SK-N-SH (cell line): ENCODE data around the gene NOXA1. TPM values are rescaled to one million over a fixed set of nuclear protein-coding genes. Genes with fewer than 3 reads are reported as not detected.
A peak's percentile ranks its signal among the peaks of the same experiment; 100 is the strongest.

Source experiments
- CTCF ChIA-PET: fragments of 300-600, 350-600 bp; formaldehyde crosslinking; extraction: SDS; loops from one replicate; lab custom pipeline; 2021; lab: Yijun Ruan, JAX
- POLR2A ChIA-PET: fragments of 350-600 bp; sonication (Branson Sonifier 250); formaldehyde crosslinking; extraction: SDS; loops from one replicate; lab custom pipeline; 2020; ENCODE audit warnings: antibody characterized with exemption, inconsistent platforms; lab: Yijun Ruan, JAX
- DNase-seq: peaks from one replicate; pipeline ENCODE4 v3.0.0; 2012
- H2AFZ ChIP-seq: fragments of 200-600 bp; sonication (generic); 2 replicates; pipeline ENCODE4 v1.8.1; 2016; ENCODE audit warnings: antibody characterized with exemption, mild to moderate bottlenecking, low read depth
- H3F3A ChIP-seq: fragments of 200-600 bp; sonication (generic); replicated peaks from 2 replicates; pipeline ENCODE3; 2016; ENCODE audit warnings: antibody characterized with exemption, mild to moderate bottlenecking; ENCODE audit not compliant: insufficient read depth
- H3K27ac ChIP-seq, 2 experiments: fragments of 200-500 bp in 1 of 2; fragments of 200-600 bp in 1 of 2; sonication (Bioruptor generic) in 1 of 2; sonication (generic), shearing (Covaris generic) in 1 of 2; 2 replicates each; pipeline versions ENCODE4 v1.5.1 to v1.6.1; 2014 to 2016; ENCODE audit warnings: low read depth in 2 of 2, inconsistent platforms in 1 of 2, low read length in 1 of 2, mild to moderate bottlenecking in 1 of 2, mixed read lengths in 1 of 2
- H3K27me3 ChIP-seq: fragments of 200-600 bp; sonication (generic), shearing (Covaris generic); 2 replicates; pipeline ENCODE4 v1.6.1; 2016; ENCODE audit warnings: mixed run types; ENCODE audit not compliant: insufficient read depth
- H3K36me3 ChIP-seq, 2 experiments: fragments of 200-500 bp in 1 of 2; fragments of 200-600 bp in 1 of 2; sonication (Bioruptor generic) in 1 of 2; sonication (generic) in 1 of 2; replicated peaks in 1 of 2; 2 replicates each; pipeline versions ENCODE3 to v1.5.1; 2014 to 2016; ENCODE audit warnings: low read length in 1 of 2, mild to moderate bottlenecking in 1 of 2; ENCODE audit not compliant: insufficient read depth in 2 of 2, control insufficient read depth in 1 of 2
- H3K4me1 ChIP-seq, 2 experiments: fragments of 200-500 bp in 1 of 2; fragments of 200-600 bp in 1 of 2; sonication (Bioruptor generic) in 1 of 2; sonication (generic), shearing (Covaris generic) in 1 of 2; 2 replicates each; pipeline versions ENCODE4 v1.5.1 to v1.6.1; 2014 to 2016; ENCODE audit warnings: low read depth in 1 of 2, low read length in 1 of 2, mixed run types in 1 of 2; ENCODE audit not compliant: insufficient read depth in 2 of 2, control insufficient read depth in 1 of 2
- H3K4me2 ChIP-seq: fragments of 200-600 bp; sonication (generic), shearing (Covaris generic); 2 replicates; pipeline ENCODE4 v1.6.1; 2017; ENCODE audit warnings: mixed run types
- H3K4me3 ChIP-seq, 2 experiments: fragments of 200-500 bp in 1 of 2; fragments of 200-600 bp in 1 of 2; sonication (Bioruptor generic) in 1 of 2; sonication (generic), shearing (Covaris generic) in 1 of 2; 2 replicates each; pipeline versions ENCODE4 v1.5.1 to v1.8.1; 2014 to 2016; ENCODE audit warnings: low read depth in 2 of 2, inconsistent platforms in 1 of 2, low read length in 1 of 2, mild to moderate bottlenecking in 1 of 2, mixed read lengths in 1 of 2, moderate library complexity in 1 of 2
- H3K79me2 ChIP-seq: fragments of 200-600 bp; sonication (generic); 2 replicates; pipeline ENCODE4 v1.8.1; 2017; ENCODE audit warnings: mild to moderate bottlenecking; ENCODE audit not compliant: insufficient read depth
- H3K9ac ChIP-seq: fragments of 200-600 bp; sonication (generic); 2 replicates; pipeline ENCODE4 v1.6.1; 2017; ENCODE audit warnings: mixed run types
- H3K9me2 ChIP-seq: fragments of 200-600 bp; sonication (generic); 2 replicates; pipeline ENCODE4 v1.6.1; 2017; ENCODE audit warnings: mixed run types
- H3K9me3 ChIP-seq: fragments of 200-600 bp; sonication (generic); 2 replicates; pipeline ENCODE4 v1.6.1; 2017; ENCODE audit warnings: mixed run types, mild to moderate bottlenecking, moderate library complexity
- H4K20me1 ChIP-seq: fragments of 200-600 bp; sonication (generic); 2 replicates; pipeline ENCODE4 v1.6.1; 2017; ENCODE audit warnings: mild to moderate bottlenecking, mixed run types; ENCODE audit not compliant: insufficient read depth
- ELF1 ChIP-seq: IDR thresholded peaks from 2 replicates; pipeline ENCODE4 v1.4.0; 2012
- EP300 ChIP-seq, 2 experiments: IDR thresholded peaks; 2 replicates each; pipeline versions ENCODE4 v1.4.0 to v1.6.1; 2012; ENCODE audit warnings: borderline replicate concordance in 1 of 2, low read depth in 1 of 2, low read length in 1 of 2
- EZH2phosphoT487 ChIP-seq: fragments of 200-600 bp; sonication (generic); IDR thresholded peaks from 2 replicates; pipeline ENCODE4 v1.6.1; 2017; ENCODE audit warnings: low read depth, mixed run types, mild to moderate bottlenecking, antibody characterized with exemption, moderate library complexity, borderline replicate concordance
- FOXJ3 ChIP-seq: sonication (generic); formaldehyde crosslinking; IDR thresholded peaks from 2 replicates; pipeline ENCODE4 v1.5.1; 2020; ENCODE audit warnings: mild to moderate bottlenecking, missing genetic modification reagents
- FOXM1 ChIP-seq: IDR thresholded peaks from 2 replicates; pipeline ENCODE4 v1.4.0; 2012; ENCODE audit warnings: low read depth, mild to moderate bottlenecking
- MEF2A ChIP-seq: IDR thresholded peaks from 2 replicates; pipeline ENCODE4 v1.4.0; 2012; ENCODE audit warnings: low read depth, borderline replicate concordance
- MXI1 ChIP-seq: IDR thresholded peaks from 2 replicates; pipeline ENCODE4 v1.6.1; 2012; ENCODE audit warnings: mild to moderate bottlenecking, low read depth, low read length, improper control_type of control experiment
- NFIC ChIP-seq: IDR thresholded peaks from 2 replicates; pipeline ENCODE4 v1.4.0; 2012; ENCODE audit warnings: borderline replicate concordance
- NRF1 ChIP-seq: IDR thresholded peaks from 2 replicates; pipeline ENCODE4 v1.6.1; 2012; ENCODE audit warnings: low read depth, mild to moderate bottlenecking, low read length
- POLR2AphosphoS5 ChIP-seq: IDR thresholded peaks from 2 replicates; pipeline ENCODE4 v1.6.1; 2012; ENCODE audit warnings: low read depth, low read length
- RAD21 ChIP-seq: IDR thresholded peaks from 2 replicates; pipeline ENCODE4 v1.6.1; 2012; ENCODE audit warnings: mild to moderate bottlenecking, low read length
- RFX5 ChIP-seq: IDR thresholded peaks from 2 replicates; pipeline ENCODE4 v1.6.1; 2012; ENCODE audit warnings: mild to moderate bottlenecking, improper control_type of control experiment, low read length
- TEAD4 ChIP-seq: IDR thresholded peaks from 2 replicates; pipeline ENCODE4 v1.4.0; 2012; ENCODE audit warnings: mild to moderate bottlenecking, borderline replicate concordance; ENCODE audit not compliant: insufficient read depth
- YY1 ChIP-seq: IDR thresholded peaks from 2 replicates; pipeline ENCODE4 v1.4.0; 2012; ENCODE audit warnings: low read depth, mild to moderate bottlenecking
- WGBS: methylation state at CpG from one replicate; pipeline ENCODE4 v1.1.6; 2017; ENCODE audit warnings: low lambda C conversion rate; 5-methylcytosine and 5-hydroxymethylcytosine counted together
- polyA plus RNA-seq, 3 experiments: library from polyadenylated mRNA; depleted of rRNA; stranded (reverse); fragments of >200 nt; gene quantifications; 2 replicates each; pipeline ENCODE4 v1.2.3, GENCODE V29; 2012
- TF ChIP-seq, protein P1 (sequence below): IDR thresholded peaks from 2 replicates; pipeline ENCODE4 v1.6.1; 2012; ENCODE audit warnings: mild to moderate bottlenecking, low read depth, low read length, moderate library complexity
- TF ChIP-seq, protein P2 (sequence below): IDR thresholded peaks from 2 replicates; pipeline ENCODE4 v1.4.0; 2012; ENCODE audit warnings: low read depth, borderline replicate concordance
- TF ChIP-seq, protein P3 (sequence below): IDR thresholded peaks from 2 replicates; pipeline ENCODE4 v1.4.0; 2012; ENCODE audit warnings: low read depth, borderline replicate concordance
- TF ChIP-seq, protein P4 (sequence below): fragments of 150-350 bp; IDR thresholded peaks from 2 replicates; pipeline ENCODE4 v1.6.1; 2017; ENCODE audit warnings: antibody characterized with exemption, low read length, low read depth, borderline replicate concordance

The NOXA1 gene
- polyA plus RNA-seq, 1 of the 3 experiments (the other 2 are of a cell fraction) = 0.39 TPM

- no peak overlapping the region for H3K9ac ChIP-seq
- no peak for TF ChIP-seq MEF2A
- TF ChIP-seq EP300 (IDR thresholded peaks at IDR 0.05; ENCODE audit: borderline replicate concordance in 1 of 2, low read depth in 1 of 2, low read length in 1 of 2) = no peak
- TF ChIP-seq, protein P1, sequence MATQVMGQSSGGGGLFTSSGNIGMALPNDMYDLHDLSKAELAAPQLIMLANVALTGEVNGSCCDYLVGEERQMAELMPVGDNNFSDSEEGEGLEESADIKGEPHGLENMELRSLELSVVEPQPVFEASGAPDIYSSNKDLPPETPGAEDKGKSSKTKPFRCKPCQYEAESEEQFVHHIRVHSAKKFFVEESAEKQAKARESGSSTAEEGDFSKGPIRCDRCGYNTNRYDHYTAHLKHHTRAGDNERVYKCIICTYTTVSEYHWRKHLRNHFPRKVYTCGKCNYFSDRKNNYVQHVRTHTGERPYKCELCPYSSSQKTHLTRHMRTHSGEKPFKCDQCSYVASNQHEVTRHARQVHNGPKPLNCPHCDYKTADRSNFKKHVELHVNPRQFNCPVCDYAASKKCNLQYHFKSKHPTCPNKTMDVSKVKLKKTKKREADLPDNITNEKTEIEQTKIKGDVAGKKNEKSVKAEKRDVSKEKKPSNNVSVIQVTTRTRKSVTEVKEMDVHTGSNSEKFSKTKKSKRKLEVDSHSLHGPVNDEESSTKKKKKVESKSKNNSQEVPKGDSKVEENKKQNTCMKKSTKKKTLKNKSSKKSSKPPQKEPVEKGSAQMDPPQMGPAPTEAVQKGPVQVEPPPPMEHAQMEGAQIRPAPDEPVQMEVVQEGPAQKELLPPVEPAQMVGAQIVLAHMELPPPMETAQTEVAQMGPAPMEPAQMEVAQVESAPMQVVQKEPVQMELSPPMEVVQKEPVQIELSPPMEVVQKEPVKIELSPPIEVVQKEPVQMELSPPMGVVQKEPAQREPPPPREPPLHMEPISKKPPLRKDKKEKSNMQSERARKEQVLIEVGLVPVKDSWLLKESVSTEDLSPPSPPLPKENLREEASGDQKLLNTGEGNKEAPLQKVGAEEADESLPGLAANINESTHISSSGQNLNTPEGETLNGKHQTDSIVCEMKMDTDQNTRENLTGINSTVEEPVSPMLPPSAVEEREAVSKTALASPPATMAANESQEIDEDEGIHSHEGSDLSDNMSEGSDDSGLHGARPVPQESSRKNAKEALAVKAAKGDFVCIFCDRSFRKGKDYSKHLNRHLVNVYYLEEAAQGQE = no peak
- TF ChIP-seq FOXJ3 (CRISPR knock-in tag) = no peak
- no peak for TF ChIP-seq RAD21
- no peak overlapping the region for H3K27ac ChIP-seq
- H3K27me3 ChIP-seq = peaks cover 4% of the 10 kb centered on the region; the same call in 1 of the 2 replicates
- DNase-seq = peak; percentile 21
- no peaks in the 10 kb centered on the region for H3K9me2 ChIP-seq
- H3K4me1 ChIP-seq = peaks cover 3 to 4% of the 10 kb centered on the region in 2 experiments; a peak in 2 of 4 replicates
- POLR2A ChIA-PET = no interaction called here
- H3F3A ChIP-seq = peaks cover 5% of the 10 kb centered on the region
- H4K20me1 ChIP-seq = no peaks in the 10 kb centered on the region
- no peak overlapping the region for H2AFZ ChIP-seq
- H3K36me3 ChIP-seq = no peaks in the 10 kb centered on the region
- H3K4me3 ChIP-seq = no peak overlapping the region
- WGBS = 84% methylated on average over 11 of the region's 40 CpGs
- no peak overlapping the region for H3K4me2 ChIP-seq
- H3K9me3 ChIP-seq = no peaks in the 10 kb centered on the region
- CTCF ChIA-PET = interaction anchor here (1.1 to 2.0 kb wide), 4 partner anchors 8 to 15 kb away, joined by 3 to 8 read pairs (median 4); partner anchors contain the start of genes EXD3 and NOXA1
- H3K79me2 ChIP-seq = no peaks in the 10 kb centered on the region
Measured at GRCh38 chr9:137437691-137438590, 14.7 kb downstream of the NOXA1 start.

DNA sequence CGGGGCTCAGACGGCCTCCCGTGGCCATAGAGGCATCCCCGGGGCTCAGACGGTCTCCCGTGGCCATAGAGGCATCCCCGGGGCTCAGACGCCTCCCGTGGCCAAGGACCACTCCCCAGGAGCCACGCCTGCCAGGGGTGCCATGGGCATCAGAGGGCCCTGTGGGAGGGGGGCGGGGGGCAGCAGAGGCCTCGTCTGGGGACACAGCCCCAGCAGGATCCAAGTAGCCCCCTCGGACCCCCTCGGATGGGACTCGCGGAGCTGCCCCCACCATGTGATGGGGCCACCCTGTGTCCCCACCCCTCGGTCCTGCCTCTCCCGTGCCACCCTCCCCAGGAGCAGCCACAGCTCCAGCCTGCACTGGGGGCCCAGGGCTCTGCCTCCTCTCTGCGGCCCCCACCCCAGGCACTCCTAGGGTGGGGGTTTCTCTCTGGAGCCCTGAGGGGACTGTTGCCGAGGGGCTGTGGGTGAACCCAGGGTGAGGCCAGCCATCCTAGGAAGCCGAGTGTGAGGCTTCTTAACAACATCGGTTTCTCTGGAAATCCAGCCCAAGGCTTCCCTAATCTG is 15.5 kb downstream of the NOXA1 start:
- H3K36me3 ChIP-seq = no peaks in the 10 kb centered on the region
- peaks cover 5% of the 10 kb centered on the region for H3F3A ChIP-seq
- no peak overlapping the region for H2AFZ ChIP-seq
- H3K79me2 ChIP-seq = no peaks in the 10 kb centered on the region
- peaks cover 3 to 4% of the 10 kb centered on the region in 2 experiments; a peak in 2 of 4 replicates for H3K4me1 ChIP-seq
- 33% methylated on average over 3 of the region's 22 CpGs for whole genome bisulfite sequencing
- POLR2A ChIA-PET = no interaction called here
- no peaks in the 10 kb centered on the region for H3K9me3 ChIP-seq
- no peaks in the 10 kb centered on the region for H4K20me1 ChIP-seq
- peaks cover 4% of the 10 kb centered on the region; the same call in 1 of the 2 replicates for H3K27me3 ChIP-seq
- no peak overlapping the region for H3K4me2 ChIP-seq
- CTCF ChIA-PET = interaction anchor here (1.3 kb wide), 1 partner anchor 16 kb away, joined by 3 read pairs; the partner anchor contains the start of gene EXD3
- no peaks in the 10 kb centered on the region for H3K9me2 ChIP-seq
- H3K9ac ChIP-seq = no peak overlapping the region
- no peak for DNase-seq
- H3K4me3 ChIP-seq = no peak overlapping the region
- H3K27ac ChIP-seq = no peak overlapping the region
- TF ChIP-seq EZH2phosphoT487 (no peak), RFX5 (no peak), FOXM1 (no peak), TEAD4 (no peak), NRF1 (no peak), POLR2AphosphoS5 (no peak), EP300 (IDR thresholded peaks at IDR 0.05; ENCODE audit: borderline replicate concordance in 1 of 2, low read depth in 1 of 2, low read length in 1 of 2) (no peak), MXI1 (no peak), YY1 (no peak), NFIC (no peak), ELF1 (no peak)
- TF ChIP-seq, protein P2, sequence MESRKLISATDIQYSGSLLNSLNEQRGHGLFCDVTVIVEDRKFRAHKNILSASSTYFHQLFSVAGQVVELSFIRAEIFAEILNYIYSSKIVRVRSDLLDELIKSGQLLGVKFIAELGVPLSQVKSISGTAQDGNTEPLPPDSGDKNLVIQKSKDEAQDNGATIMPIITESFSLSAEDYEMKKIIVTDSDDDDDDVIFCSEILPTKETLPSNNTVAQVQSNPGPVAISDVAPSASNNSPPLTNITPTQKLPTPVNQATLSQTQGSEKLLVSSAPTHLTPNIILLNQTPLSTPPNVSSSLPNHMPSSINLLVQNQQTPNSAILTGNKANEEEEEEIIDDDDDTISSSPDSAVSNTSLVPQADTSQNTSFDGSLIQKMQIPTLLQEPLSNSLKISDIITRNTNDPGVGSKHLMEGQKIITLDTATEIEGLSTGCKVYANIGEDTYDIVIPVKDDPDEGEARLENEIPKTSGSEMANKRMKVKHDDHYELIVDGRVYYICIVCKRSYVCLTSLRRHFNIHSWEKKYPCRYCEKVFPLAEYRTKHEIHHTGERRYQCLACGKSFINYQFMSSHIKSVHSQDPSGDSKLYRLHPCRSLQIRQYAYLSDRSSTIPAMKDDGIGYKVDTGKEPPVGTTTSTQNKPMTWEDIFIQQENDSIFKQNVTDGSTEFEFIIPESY = no peak
- TF ChIP-seq, protein P3, sequence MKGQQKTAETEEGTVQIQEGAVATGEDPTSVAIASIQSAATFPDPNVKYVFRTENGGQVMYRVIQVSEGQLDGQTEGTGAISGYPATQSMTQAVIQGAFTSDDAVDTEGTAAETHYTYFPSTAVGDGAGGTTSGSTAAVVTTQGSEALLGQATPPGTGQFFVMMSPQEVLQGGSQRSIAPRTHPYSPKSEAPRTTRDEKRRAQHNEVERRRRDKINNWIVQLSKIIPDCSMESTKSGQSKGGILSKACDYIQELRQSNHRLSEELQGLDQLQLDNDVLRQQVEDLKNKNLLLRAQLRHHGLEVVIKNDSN = no peak
- TF ChIP-seq, protein P4, sequence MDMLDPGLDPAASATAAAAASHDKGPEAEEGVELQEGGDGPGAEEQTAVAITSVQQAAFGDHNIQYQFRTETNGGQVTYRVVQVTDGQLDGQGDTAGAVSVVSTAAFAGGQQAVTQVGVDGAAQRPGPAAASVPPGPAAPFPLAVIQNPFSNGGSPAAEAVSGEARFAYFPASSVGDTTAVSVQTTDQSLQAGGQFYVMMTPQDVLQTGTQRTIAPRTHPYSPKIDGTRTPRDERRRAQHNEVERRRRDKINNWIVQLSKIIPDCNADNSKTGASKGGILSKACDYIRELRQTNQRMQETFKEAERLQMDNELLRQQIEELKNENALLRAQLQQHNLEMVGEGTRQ = no peak
